NCI-H1417 treated with DMSO at 0.1 percent for 48 hours (cell line): ENCODE data around the gene RAB5IF.
A peak's percentile ranks its signal among the peaks of the same experiment; 100 is the strongest.
"Not testable (repeated sequence)": the region's sequence is repeated elsewhere in the genome, so short reads cannot be mapped to it uniquely, and the experiment has no call there.

Experiments used
- DNase-seq: peaks from one replicate; lab custom pipeline; 2025; lab: John Stamatoyannopoulos, UW

RAB5IF gene

GRCh38 chr20:36605399-36606157 is at the start of gene RAB5IF:
RAB5IF (plus strand) TSS chr20:36605779; CDS start chr20:36605952, 173 bp downstream.
- peak; percentile 95 for DNase-seq

GRCh38 chr20:36562724-36563123 is 42.9 kb upstream of the RAB5IF start:
- DNase-seq: no peak

DNA sequence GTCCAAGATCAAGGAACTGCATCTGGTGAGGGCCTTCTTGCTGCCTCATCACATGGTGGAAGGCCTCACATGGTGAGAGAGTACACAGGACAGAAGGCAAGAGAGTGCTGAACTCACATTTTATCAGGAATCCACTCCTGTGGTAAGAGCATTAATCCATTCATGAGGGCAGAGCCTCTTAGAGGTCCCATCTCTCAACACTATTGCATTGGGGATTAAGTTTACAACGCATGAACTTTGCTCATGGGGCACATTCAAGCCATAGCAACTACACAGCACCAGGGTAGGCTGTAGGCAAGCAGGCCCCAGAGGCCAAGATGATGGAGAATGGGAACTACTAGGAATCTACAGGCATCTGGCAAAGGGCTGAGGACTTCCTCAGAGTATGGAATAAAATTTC is 42.2 kb upstream of the RAB5IF start:
- DNase-seq: no peak

DNA sequence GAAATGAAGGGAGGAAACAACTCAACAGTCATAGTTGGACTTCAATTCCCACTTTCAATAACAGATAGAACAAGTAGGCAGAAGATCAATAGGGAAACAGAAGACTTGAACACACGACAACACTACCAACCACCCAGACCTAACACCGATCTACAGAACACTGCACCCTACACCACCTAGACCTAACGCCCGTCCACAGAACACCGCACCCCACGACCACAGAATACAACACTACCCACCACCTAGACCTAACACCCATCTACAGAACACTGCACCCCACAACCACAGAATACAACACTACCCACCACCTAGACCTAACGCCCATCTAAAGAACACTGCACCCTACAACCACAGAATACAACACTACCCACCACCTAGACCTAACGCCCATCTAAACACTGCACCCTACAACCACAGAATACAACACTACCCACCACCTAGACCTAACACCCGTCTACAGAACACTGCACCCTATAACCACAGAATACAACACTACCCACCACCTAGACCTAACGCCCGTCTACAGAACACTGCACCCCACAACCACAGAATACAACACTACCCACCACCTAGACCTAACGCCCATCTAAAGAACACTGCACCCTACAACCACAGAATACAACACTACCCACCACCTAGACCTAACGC is 41.4 kb upstream of the RAB5IF start:
- not testable (repeated sequence) for DNase-seq

GRCh38 chr20:36564726-36565121 is 40.9 kb upstream of the RAB5IF start:
- not testable (repeated sequence) for DNase-seq

DNA sequence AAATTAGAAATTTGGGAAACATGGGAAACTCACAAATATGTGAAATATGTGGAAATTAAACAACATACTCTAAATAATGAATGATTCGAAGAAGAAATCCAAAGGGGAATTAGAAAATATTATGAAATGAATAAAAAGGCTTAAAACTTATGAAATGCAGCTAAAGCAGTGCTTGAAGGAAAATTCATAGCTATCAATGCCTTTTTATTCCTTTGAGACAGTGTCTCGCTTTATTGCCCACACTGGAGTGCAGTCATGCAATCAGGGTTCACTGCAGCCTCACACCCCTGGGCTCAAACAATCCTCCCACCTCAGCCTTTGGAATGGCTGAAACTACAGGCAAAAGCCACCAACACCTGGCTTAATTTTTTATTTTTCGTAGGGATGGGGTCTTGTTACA is 40.1 kb upstream of the RAB5IF start:
- DNase-seq: no peak

GRCh38 chr20:36569847-36570429 is 35.6 kb upstream of the RAB5IF start:
- no peak for DNase-seq

DNA sequence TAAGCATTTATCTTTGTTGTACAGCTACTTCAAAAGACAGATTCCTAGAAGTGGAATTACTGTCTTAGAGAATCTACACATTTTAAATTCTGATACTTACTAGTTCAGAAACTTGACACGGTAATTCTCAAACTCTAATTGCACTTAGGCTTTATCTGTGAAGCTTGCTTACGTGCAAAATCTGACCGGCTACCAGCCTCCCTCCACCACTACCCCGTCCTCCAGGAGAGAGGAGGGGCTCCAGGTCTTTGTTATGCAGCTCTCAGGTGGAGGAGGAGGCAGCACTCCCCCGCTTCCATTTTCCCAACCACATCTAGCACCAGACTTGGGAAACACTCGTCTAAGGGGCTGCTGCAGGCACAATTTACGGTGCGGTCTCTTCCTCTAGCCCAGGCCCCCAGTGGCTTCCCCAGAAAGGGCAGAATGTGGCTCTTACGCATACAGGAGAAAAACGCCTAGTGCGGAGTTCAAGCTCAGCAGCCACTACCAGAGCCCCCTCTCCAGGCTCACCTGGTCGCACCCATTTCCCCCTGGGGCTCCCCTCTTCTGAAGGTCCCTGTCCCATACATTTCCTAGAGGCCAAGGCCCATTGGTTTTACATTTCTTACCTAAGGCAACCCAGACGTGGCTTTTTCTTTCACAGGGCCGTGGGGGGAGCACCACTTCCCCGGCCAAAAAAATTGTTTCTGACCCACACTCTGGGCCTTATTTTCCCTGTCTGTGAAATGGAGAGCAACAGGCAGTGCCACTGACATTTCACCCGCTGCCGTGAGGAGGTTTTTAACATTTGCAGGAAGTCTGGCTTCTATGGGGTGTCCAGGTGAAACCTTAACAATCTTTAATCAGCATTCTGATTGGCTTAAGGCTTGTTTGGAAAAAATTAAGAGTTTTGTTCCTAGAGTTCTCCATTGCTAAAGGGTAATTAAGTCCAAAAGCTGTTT is 33.7 kb upstream of the RAB5IF start:
- no peak for DNase-seq

- DNase-seq: no peak
Observed at GRCh38 chr20:36572701-36573102, 32.9 kb upstream of the RAB5IF start.

GRCh38 chr20:36573103-36573797 is 32.3 kb upstream of the RAB5IF start, which contains the start of gene TGIF2:
TGIF2 (plus strand) TSS chr20:36573597; CDS start chr20:36578775, 5,178 bp downstream.
- no peak for DNase-seq

GRCh38 chr20:36573798-36574365 is 31.7 kb upstream of the RAB5IF start:
- DNase-seq: no peak

- DNase-seq: no peak
Observed at GRCh38 chr20:36574366-36575135, 31.0 kb upstream of the RAB5IF start.

- no peak for DNase-seq
Observed at GRCh38 chr20:36576081-36576445, 29.5 kb upstream of the RAB5IF start.

DNA sequence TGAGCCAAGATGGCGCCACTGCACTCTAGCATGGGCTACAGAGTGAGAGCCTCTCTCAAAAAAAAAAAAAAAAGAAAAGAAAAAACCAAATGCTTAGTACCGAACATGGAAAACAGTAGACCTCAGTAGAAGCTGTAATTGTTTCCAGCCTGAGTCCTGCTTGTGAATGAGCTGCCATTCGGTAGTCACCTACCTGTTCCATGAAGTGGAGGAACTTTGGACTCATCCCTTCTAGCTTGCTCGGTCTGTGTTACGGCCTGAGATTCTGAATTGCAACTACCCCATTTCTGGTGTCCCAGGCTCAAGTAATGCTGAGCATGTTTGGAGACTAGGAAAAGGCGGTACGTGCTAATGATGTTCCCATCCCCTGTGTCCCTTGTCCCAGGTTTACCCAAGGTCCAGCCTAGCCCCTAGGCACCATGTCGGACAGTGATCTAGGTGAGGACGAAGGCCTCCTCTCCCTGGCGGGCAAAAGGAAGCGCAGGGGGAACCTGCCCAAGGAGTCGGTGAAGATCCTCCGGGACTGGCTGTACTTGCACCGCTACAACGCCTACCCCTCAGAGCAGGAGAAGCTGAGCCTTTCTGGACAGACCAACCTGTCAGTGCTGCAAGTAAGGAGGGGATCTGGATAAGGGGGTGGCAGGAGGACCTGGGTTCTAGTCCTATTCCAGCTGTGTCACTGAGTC is 27.1 kb upstream of the RAB5IF start:
- DNase-seq: no peak

DNA sequence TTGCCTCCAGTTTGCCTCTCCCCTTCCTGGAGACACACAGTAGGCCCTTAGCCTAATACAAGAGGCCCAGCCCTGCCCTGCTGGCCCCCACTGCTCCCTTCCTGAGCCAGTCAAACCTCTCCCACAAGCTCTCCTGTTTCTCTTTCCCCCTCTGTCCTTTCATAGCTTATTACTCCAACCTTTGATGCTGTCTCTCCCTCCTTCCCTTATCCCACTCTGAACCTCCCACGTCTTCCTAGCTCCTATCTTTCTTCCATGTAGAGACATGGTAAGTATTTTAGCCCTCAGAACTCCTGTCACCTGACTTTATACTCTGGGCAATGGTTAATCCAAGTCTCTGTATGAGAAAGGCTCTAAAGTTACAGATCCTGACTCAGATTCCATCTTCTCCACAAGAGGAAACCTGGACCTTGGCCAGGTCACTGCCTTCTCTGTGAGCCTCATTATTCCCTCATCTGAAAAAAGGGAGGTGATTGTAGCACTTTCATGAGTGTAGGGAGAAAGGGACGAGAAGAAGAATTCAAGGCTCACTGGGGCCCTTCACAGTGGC is 25.5 kb upstream of the RAB5IF start:
- DNase-seq: no peak

- no peak for DNase-seq
Observed at GRCh38 chr20:36582322-36582721, 23.3 kb upstream of the RAB5IF start.

DNA sequence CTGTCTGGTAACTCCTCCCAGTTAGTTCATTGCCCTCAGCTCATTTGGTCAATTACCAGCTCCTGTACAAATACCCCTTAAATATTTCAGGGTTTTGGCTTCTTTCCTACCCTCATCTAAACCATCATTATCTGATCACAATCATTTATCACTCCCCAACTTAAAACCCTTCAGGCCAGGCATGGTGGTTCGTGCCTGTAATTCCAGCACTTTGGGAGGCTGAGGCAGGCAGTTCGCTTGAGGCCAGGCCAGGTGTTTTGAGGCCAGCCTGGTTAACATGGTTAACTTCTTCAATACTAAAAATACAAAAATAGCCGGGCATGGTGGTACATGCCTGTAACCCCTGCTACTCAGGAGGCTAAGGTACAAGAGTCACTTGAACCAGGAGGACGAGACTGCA is 22.8 kb upstream of the RAB5IF start:
- DNase-seq: no peak

- DNase-seq: no peak
Observed at GRCh38 chr20:36584018-36584481, 21.5 kb upstream of the RAB5IF start.

DNA sequence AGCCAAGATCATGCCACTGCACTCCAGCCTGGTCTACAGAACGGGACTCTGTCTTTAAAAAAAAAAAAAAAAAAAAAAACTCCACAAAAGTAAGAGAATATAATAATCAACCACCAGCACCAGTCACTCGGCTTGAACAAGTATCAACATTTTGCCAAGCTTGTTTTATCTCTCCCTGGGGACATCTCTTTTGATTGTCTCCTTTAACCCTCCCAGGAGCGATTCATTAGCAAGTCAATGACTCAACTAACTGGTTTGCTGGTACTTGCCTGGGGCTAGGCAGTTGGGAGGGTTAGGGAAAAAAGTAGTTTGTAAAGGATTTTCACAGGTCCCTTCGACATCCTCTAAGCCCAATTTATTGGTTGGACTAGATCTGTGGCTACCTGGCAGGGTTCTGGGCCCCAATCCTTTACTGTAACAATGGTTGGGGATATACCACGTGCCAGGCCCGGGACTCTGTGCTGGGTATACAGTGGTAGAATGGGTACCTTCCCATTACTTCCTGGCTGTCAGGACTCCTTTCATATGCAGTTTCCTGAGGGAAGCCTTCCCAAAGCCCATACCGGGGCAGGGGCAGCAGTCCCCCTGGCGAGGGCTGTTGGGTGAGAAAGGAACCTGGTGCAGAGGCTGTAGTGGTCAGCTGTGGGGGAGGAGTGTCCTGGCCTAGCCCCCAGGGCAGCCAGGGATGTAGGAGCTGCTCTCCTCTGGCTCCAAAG is 20.0 kb upstream of the RAB5IF start:
- no peak for DNase-seq
